Gastroesophageal sphincter (tissue), 4 donors: ENCODE results near the gene GNPTG. TPM values are rescaled to one million over a fixed set of nuclear protein-coding genes. Genes with fewer than 3 reads are reported as not detected.
"Not testable (repeated sequence)": the region's sequence is repeated elsewhere in the genome, so short reads cannot be mapped to it uniquely, and the experiment has no call there.

Source experiments
- ATAC-seq: fragments of 150-250 bp; one replicate; pipeline ENCODE4 v1.9.1; 2016; ENCODE audit warnings: mild to moderate bottlenecking, moderate library complexity
- H3K27ac ChIP-seq, 4 donors: fragments of 200-600 bp; sonication (generic) in 3 of 4; 1 replicate in 3 of 4; 2 replicates in 1 of 4; pipeline ENCODE4 v1.5.1; 2016 to 2019
- H3K27me3 ChIP-seq: fragments of 200-600 bp; sonication (generic); one replicate; pipeline ENCODE4 v1.5.1; 2019
- H3K36me3 ChIP-seq, 2 donors: fragments of 200-600 bp; sonication (generic); one replicate each; pipeline ENCODE4 v1.5.1; 2019; ENCODE audit warnings: control low read depth in 1 of 2
- H3K4me1 ChIP-seq, 3 donors: fragments of 200-600 bp; sonication (generic); 1 replicate in 2 of 3; 2 replicates in 1 of 3; pipeline ENCODE4 v1.5.1; 2016 to 2019; ENCODE audit warnings: control low read depth in 2 of 3
- H3K4me3 ChIP-seq, 2 donors: fragments of 200-600 bp; sonication (generic); one replicate each; pipeline ENCODE4 v1.5.1; 2019; ENCODE audit warnings: mild to moderate bottlenecking in 1 of 2, moderate library complexity in 1 of 2
- H3K9me3 ChIP-seq, 3 donors: fragments of 200-600 bp; sonication (generic); one replicate each; pipeline ENCODE4 v1.5.1; 2017 to 2019; ENCODE audit warnings: control low read depth in 2 of 3
- EP300 ChIP-seq: sonication (generic); formaldehyde crosslinking; IDR thresholded peaks from one replicate; pipeline ENCODE4 v1.6.1; 2017; ENCODE audit warnings: antibody characterized with exemption, mild to moderate bottlenecking
- POLR2A ChIP-seq, 2 donors: fragments of 450-650 bp; IDR thresholded peaks; one replicate each; pipeline ENCODE4 v1.6.1; 2017; ENCODE audit warnings: antibody characterized with exemption in 2 of 2, mild to moderate bottlenecking in 2 of 2, moderate library complexity in 1 of 2
- POLR2AphosphoS5 ChIP-seq: sonication (generic); formaldehyde crosslinking; IDR thresholded peaks from one replicate; pipeline ENCODE4 v1.6.1; 2017; ENCODE audit warnings: antibody characterized with exemption
- WGBS, 2 donors: methylation state at CpG; one replicate each; pipeline ENCODE4 v1.1.5; 2018; ENCODE audit warnings: low coverage in 1 of 2; 5-methylcytosine and 5-hydroxymethylcytosine counted together
- total RNA-seq, 4 donors: library from RNA; depleted of rRNA; stranded (reverse); fragments of >200 nt; gene quantifications; one replicate each; pipeline ENCODE4 v1.1.0, GENCODE V29; 2016
- TF ChIP-seq, protein P1 (sequence below), 4 experiments: fragments of 200-600 bp in 2 of 4; fragments of 450-650 bp in 2 of 4; sonication (generic) in 1 of 4; IDR thresholded peaks; one replicate each; pipeline ENCODE4 v1.5.1; 2017 to 2019; ENCODE audit warnings: antibody characterized with exemption in 4 of 4, mild to moderate bottlenecking in 2 of 4, moderate library complexity in 2 of 4

The GNPTG gene
- total RNA-seq, 4 donors from 2014 or later = 45.1 to 55.3 (median 50.5) TPM

DNA sequence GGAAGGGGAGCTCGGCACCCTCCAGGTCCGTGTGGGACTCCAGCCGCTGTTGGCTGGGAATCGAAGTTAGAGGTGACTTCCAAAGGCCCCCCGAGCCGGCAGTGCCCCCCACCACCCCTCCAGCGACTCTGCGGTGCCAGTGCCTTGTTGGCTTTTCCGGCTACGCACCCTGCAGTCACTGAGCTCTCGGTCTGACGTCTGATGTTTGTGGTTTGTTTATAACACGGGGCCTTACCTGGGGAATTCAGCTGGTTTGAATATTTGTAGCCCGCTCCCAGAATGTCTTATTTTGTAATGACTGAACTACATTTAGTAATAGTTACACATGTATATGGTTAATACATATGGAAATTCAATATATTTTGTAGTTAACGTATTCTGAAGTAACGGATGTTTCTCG is 25.3 kb upstream of the GNPTG start:
- Histone ChIP-seq H3K4me3 (no peak overlapping the region), H3K27me3 (peaks cover 11% of the 10 kb centered on the region), H3K27ac (no peak overlapping the region), H3K4me1 (peaks cover 0 to 3% (median under 1%) of the 10 kb centered on the region in 3 donors), H3K9me3 (peaks cover 0 to 10% (median 0%) of the 10 kb centered on the region in 3 donors), H3K36me3 (peaks cover 0 to 63% of the 10 kb centered on the region in 2 donors)
- TF ChIP-seq POLR2AphosphoS5 = no peak
- no peak for ATAC-seq
- 79% methylated on average over 5 to 7 of the region's 17 CpGs for WGBS, 2 donors

GRCh38 chr16:1326946-1327618 is 24.6 kb upstream of the GNPTG start:
- H3K9me3 ChIP-seq = peaks cover 0 to 10% (median 0%) of the 10 kb centered on the region in 3 donors
- H3K27ac ChIP-seq = no peak overlapping the region
- H3K27me3 ChIP-seq = peaks cover 18% of the 10 kb centered on the region
- H3K4me3 ChIP-seq = no peak overlapping the region
- TF ChIP-seq EP300 = no peak
- no peak for TF ChIP-seq POLR2A (IDR thresholded peaks at IDR 0.05)
- TF ChIP-seq, protein P1, sequence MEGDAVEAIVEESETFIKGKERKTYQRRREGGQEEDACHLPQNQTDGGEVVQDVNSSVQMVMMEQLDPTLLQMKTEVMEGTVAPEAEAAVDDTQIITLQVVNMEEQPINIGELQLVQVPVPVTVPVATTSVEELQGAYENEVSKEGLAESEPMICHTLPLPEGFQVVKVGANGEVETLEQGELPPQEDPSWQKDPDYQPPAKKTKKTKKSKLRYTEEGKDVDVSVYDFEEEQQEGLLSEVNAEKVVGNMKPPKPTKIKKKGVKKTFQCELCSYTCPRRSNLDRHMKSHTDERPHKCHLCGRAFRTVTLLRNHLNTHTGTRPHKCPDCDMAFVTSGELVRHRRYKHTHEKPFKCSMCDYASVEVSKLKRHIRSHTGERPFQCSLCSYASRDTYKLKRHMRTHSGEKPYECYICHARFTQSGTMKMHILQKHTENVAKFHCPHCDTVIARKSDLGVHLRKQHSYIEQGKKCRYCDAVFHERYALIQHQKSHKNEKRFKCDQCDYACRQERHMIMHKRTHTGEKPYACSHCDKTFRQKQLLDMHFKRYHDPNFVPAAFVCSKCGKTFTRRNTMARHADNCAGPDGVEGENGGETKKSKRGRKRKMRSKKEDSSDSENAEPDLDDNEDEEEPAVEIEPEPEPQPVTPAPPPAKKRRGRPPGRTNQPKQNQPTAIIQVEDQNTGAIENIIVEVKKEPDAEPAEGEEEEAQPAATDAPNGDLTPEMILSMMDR (IDR thresholded peaks at IDR 0.05) = no peak
- no peak for TF ChIP-seq POLR2AphosphoS5
- peaks cover 0 to 56% of the 10 kb centered on the region in 2 donors for H3K36me3 ChIP-seq
- ATAC-seq = no peak
- H3K4me1 ChIP-seq = peaks cover 0 to 10% (median 7%) of the 10 kb centered on the region in 3 donors
- no CpG with 5 or more reads among the region's 17 CpGs for WGBS, 2 donors

- Histone ChIP-seq H3K9me3 (peaks cover 0 to 10% (median 0%) of the 10 kb centered on the region in 3 donors), H3K4me3 (no peak overlapping the region), H3K4me1 (peaks cover 0 to 15% (median 12%) of the 10 kb centered on the region in 3 donors), H3K27me3 (peaks cover 23% of the 10 kb centered on the region), H3K27ac (no peak overlapping the region), H3K36me3 (peaks cover 0 to 53% of the 10 kb centered on the region in 2 donors)
- TF ChIP-seq, protein P1 (IDR thresholded peaks at IDR 0.05) = no peak
- no peak for TF ChIP-seq POLR2AphosphoS5
- TF ChIP-seq POLR2A (IDR thresholded peaks at IDR 0.05) = no peak
- TF ChIP-seq EP300 = no peak
- WGBS, 2 donors = no CpG with 5 or more reads among the region's 5 CpGs
- ATAC-seq = no peak
These were observed 24.1 kb upstream of the GNPTG start for GRCh38 chr16:1327619-1327947.

- Histone ChIP-seq H3K4me1 (peaks cover 0 to 20% (median 16%) of the 10 kb centered on the region in 3 donors), H3K36me3 (peaks cover 0 to 47% of the 10 kb centered on the region in 2 donors), H3K27me3 (peaks cover 29% of the 10 kb centered on the region)
- 40 to 75% methylated on average over 2 to 5 of the region's 20 CpGs for WGBS, 2 donors
- not testable (repeated sequence) for H3K9me3 ChIP-seq, H3K27ac ChIP-seq, H3K4me3 ChIP-seq, ATAC-seq
These were observed 23.6 kb upstream of the GNPTG start for GRCh38 chr16:1328136-1328535.

DNA sequence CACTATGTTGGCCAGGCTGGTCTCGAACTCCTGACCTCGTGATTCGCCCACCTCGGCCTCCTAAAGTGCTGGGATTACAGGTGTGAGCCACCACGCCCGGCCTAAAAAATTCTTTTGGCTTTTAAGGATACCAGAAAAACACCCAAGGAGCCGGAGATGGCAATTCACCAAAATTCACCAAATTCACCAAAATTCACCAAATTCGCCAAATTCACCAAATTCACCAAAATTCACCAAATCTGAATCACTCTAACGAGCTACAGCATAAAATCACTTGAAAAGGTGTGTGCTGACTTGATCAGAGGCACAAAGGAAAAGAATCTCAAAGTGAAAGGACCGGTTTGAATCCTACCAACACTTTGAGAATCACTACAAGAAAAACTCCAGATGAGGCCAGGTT is 22.8 kb upstream of the GNPTG start:
- H3K4me3 ChIP-seq, H3K9me3 ChIP-seq, ATAC-seq, H3K27ac ChIP-seq: not testable (repeated sequence)
- WGBS, 2 donors = 91 to 96% methylated on average over 10 of the region's 10 CpGs
- peaks cover 37% of the 10 kb centered on the region for H3K27me3 ChIP-seq
- H3K36me3 ChIP-seq = peaks cover 0 to 39% of the 10 kb centered on the region in 2 donors
- peaks cover 0 to 29% (median 20%) of the 10 kb centered on the region in 3 donors for H3K4me1 ChIP-seq

DNA sequence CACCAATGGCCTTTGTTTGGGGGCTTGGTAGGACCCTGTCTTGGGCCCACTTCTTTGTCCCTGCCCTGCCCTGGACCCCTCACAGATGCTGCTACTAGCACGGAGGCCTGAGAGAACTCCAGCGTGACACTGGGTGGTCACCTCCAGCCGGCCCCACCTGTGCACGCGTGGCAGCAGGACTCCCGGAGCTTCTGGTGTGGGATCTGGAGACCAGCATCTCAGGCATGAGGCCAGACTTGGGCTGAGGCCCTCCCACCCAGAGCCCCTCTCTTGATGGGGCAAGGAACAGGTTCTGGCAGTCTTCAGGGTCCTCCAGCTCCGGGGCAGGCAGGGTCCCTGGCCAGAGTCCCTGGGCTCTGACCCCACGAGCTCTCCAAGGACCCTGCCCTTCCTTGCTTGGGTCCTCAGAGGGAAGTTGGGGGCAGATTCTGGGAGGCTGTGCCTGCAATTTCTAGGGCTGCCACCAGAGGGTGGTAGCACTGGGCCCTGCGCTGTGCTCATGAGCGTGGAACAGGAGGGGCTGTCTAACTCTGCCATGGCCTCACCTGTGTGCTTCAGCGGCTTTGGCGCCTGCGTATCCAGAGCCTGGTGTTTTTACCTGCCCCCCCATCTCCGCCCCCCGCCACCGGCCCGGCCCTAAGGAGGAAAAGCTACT is 21.3 kb upstream of the GNPTG start:
- Histone ChIP-seq H3K27me3 (peaks cover 51% of the 10 kb centered on the region), H3K9me3 (peaks cover 0 to 10% (median 0%) of the 10 kb centered on the region in 3 donors), H3K27ac (no peak overlapping the region), H3K36me3 (peaks cover 0 to 25% of the 10 kb centered on the region in 2 donors), H3K4me3 (no peak overlapping the region), H3K4me1 (peaks cover 0 to 37% (median 26%) of the 10 kb centered on the region in 3 donors)
- WGBS, 2 donors = no CpG with 5 or more reads among the region's 17 CpGs
- ATAC-seq = no peak
- TF ChIP-seq, protein P1 (IDR thresholded peaks at IDR 0.05) = peak in 1 of 4 experiments; percentile 10
- no peak for TF ChIP-seq POLR2AphosphoS5
